Aortic smooth muscle cell (primary cell): ENCODE measurements around the gene MYO3B. TPM values are rescaled to one million over a fixed set of nuclear protein-coding genes. Genes with fewer than 3 reads are reported as not detected.

Source experiments
- total RNA-seq: library from RNA; depleted of rRNA; stranded (reverse); fragments of >200 nt; gene quantifications from 2 replicates; pipeline ENCODE4 v1.2.3, GENCODE V29; 2014

The MYO3B gene
- total RNA-seq = under 0.01 and 0.12 TPM in 2 replicates

GRCh38 chr2:170177950-170178781 is at the start of gene MYO3B:
Gene MYO3B, plus strand, starts transcription at chr2:170178147. Its CDS starts 141 bp downstream, at chr2:170178288.

